Measurements from ENCODE around the gene FOXA3. TPM values are rescaled to one million over a fixed set of nuclear protein-coding genes. Genes with fewer than 3 reads are reported as not detected.

FOXA3 gene
- total and polyA plus RNA-seq, 2 donors (not counting 3 experiments of a cell fraction or from before 2014, with no cell fraction given) = 0.06 TPM; not detected in 1

GRCh38 chr19:45918721-45919120 is 54.6 kb downstream of the FOXA3 start:
- no peak overlapping the region for H3K27ac ChIP-seq (ENCODE audit: insufficient read depth, low read depth, low read length)
- H2AFZ ChIP-seq (ENCODE audit: low read depth, low read length) = no peak overlapping the region
- TF ChIP-seq EZH2 (IDR thresholded peaks at IDR 0.05; ENCODE audit: borderline replicate concordance, low read depth, low read length, severe bottlenecking) = no peak
- TF ChIP-seq MAX (IDR thresholded peaks at IDR 0.05; ENCODE audit: insufficient read depth, insufficient read length) = no peak
- TF ChIP-seq CTCF (IDR thresholded peaks at IDR 0.05; ENCODE audit: extremely low read depth in 1 of 2, insufficient read depth in 1 of 2, low read depth in 1 of 2, low read length in 2 of 2) = no peak
- TF ChIP-seq POLR2A (IDR thresholded peaks at IDR 0.05; ENCODE audit: low read depth, low read length) = no peak
- TF ChIP-seq MYC (IDR thresholded peaks at IDR 0.05; ENCODE audit: low read depth, low read length) = no peak
- no peak for TF ChIP-seq POLR2AphosphoS5 (IDR thresholded peaks at IDR 0.05; ENCODE audit: insufficient read depth, low read depth, low read length)
- H3K27me3 ChIP-seq (ENCODE audit: control insufficient read depth in 2 of 2, insufficient read depth in 2 of 2, low read length in 2 of 2) = peaks cover 0 to 3% of the 10 kb centered on the region in 2 experiments
- H3K4me1 ChIP-seq (ENCODE audit: control insufficient read depth, extremely low read depth, insufficient read depth, low read length) = no peaks in the 10 kb centered on the region
- ChIA-PET POLR2A (no interaction called here), CTCF (interaction anchor here (0.6 to 1.3 kb wide), 2 partner anchors 91 to 160 kb away, joined by 3 to 5 read pairs; no protein-coding TSS in a partner anchor)
- DNase-seq (ENCODE audit: low read depth, low spot score) (no peak), FAIRE-seq (peak; percentile 26)
- dilution Hi-C loops (cut with MboI; ENCODE audit: extremely low pct_ligation_motif_present, low sequenced_read_pairs) = no loop called here
- no peaks in the 10 kb centered on the region for H4K20me1 ChIP-seq (replicated peaks; ENCODE audit: control insufficient read depth, extremely low read depth, insufficient read depth, low read length)
- H3K4me2 ChIP-seq (ENCODE audit: insufficient read depth, low read length) = no peak overlapping the region
- no peak overlapping the region for H3K9ac ChIP-seq (replicated peaks; ENCODE audit: extremely low read depth, insufficient read depth, low read length)
- no peaks in the 10 kb centered on the region for H3K36me3 ChIP-seq (ENCODE audit: control insufficient read depth in 2 of 2, extremely low read depth in 1 of 2, insufficient read depth in 2 of 2, low read length in 2 of 2)
- no peaks in the 10 kb centered on the region for H3K9me1 ChIP-seq (replicated peaks; ENCODE audit: control insufficient read depth, extremely low read depth, insufficient read depth, low read length)
- no peaks in the 10 kb centered on the region for H3K9me3 ChIP-seq (replicated peaks; ENCODE audit: control insufficient read depth, insufficient read depth, low read length)
- intact Hi-C loops (cut with micrococcal nuclease) = no loop called here
- no peak overlapping the region for H3K4me3 ChIP-seq (replicated peaks in 1 of 3; ENCODE audit: insufficient read depth in 1 of 3, low read depth in 1 of 3, low read length in 3 of 3)
- no peaks in the 10 kb centered on the region for H3K79me2 ChIP-seq (ENCODE audit: control insufficient read depth, insufficient read depth, low read length)
- no TSS peak for BruUV-seq (replicated peaks)

GRCh38 chr19:45919678-45920077 is 55.6 kb downstream of the FOXA3 start:
- dilution Hi-C loops (cut with MboI; ENCODE audit: extremely low pct_ligation_motif_present, low sequenced_read_pairs) (no loop called here), intact Hi-C loops (cut with micrococcal nuclease) (no loop called here)
- TF ChIP-seq CTCF (IDR thresholded peaks at IDR 0.05; ENCODE audit: extremely low read depth in 1 of 2, insufficient read depth in 1 of 2, low read depth in 1 of 2, low read length in 2 of 2) (no peak), GATA2 (IDR thresholded peaks at IDR 0.05; ENCODE audit: insufficient read depth, insufficient read length, low read depth, low read length) (no peak), FOS (IDR thresholded peaks at IDR 0.05; ENCODE audit: borderline replicate concordance, insufficient read depth, low read length) (no peak), POLR2AphosphoS5 (IDR thresholded peaks at IDR 0.05; ENCODE audit: insufficient read depth, low read depth, low read length) (no peak)
- Histone ChIP-seq H3K36me3 (ENCODE audit: control insufficient read depth in 2 of 2, extremely low read depth in 1 of 2, insufficient read depth in 2 of 2, low read length in 2 of 2) (no peaks in the 10 kb centered on the region), H3K27ac (ENCODE audit: insufficient read depth, low read depth, low read length) (no peak overlapping the region), H3K9me3 (replicated peaks; ENCODE audit: control insufficient read depth, insufficient read depth, low read length) (no peaks in the 10 kb centered on the region), H4K20me1 (replicated peaks; ENCODE audit: control insufficient read depth, extremely low read depth, insufficient read depth, low read length) (no peaks in the 10 kb centered on the region), H3K9ac (replicated peaks; ENCODE audit: extremely low read depth, insufficient read depth, low read length) (no peak overlapping the region), H3K79me2 (ENCODE audit: control insufficient read depth, insufficient read depth, low read length) (no peaks in the 10 kb centered on the region), H3K9me1 (replicated peaks; ENCODE audit: control insufficient read depth, extremely low read depth, insufficient read depth, low read length) (no peaks in the 10 kb centered on the region), H3K4me2 (ENCODE audit: insufficient read depth, low read length) (no peak overlapping the region), H2AFZ (ENCODE audit: low read depth, low read length) (no peak overlapping the region), H3K27me3 (ENCODE audit: control insufficient read depth in 2 of 2, insufficient read depth in 2 of 2, low read length in 2 of 2) (peaks cover 0 to 3% of the 10 kb centered on the region in 2 experiments), H3K4me3 (replicated peaks in 1 of 3; ENCODE audit: insufficient read depth in 1 of 3, low read depth in 1 of 3, low read length in 3 of 3) (no peak overlapping the region), H3K4me1 (ENCODE audit: control insufficient read depth, extremely low read depth, insufficient read depth, low read length) (no peaks in the 10 kb centered on the region)
- BruUV-seq (replicated peaks) = no TSS peak
- CTCF ChIA-PET = interaction anchor here (0.6 to 1.3 kb wide), 3 partner anchors 82 to 159 kb away, joined by 3 to 5 read pairs (median 3); no protein-coding TSS in a partner anchor
- no peak for DNase-seq (ENCODE audit: low read depth, low spot score)
- POLR2A ChIA-PET = no interaction called here
- FAIRE-seq = no peak
